HepG2 (cell line): ENCODE measurements around the gene NSMF. TPM values are rescaled to one million over a fixed set of nuclear protein-coding genes. Genes with fewer than 3 reads are reported as not detected.
A peak's percentile ranks its signal among the peaks of the same experiment; 100 is the strongest.
"Not testable (repeated sequence)": the region's sequence is repeated elsewhere in the genome, so short reads cannot be mapped to it uniquely, and the experiment has no call there.

ENCODE experiments used
- ATAC-seq: fragments of 200-7000 bp; cut with Tn5 transposase; 3 replicates; pipeline ENCODE4 v1.9.1; 2020; ENCODE audit warnings: mild to moderate bottlenecking, moderate library complexity
- BruUV-seq: library from RNA; stranded (reverse); fragments of 400-500 nt; replicated peaks from 2 replicates; lab custom pipeline; 2021; lab: Mats Ljungman, UMichigan
- CTCF ChIA-PET: fragments of 300-600 bp; formaldehyde crosslinking; extraction: SDS; loops from one replicate; lab custom pipeline; 2021; ENCODE audit warnings: low total read pairs, inconsistent platforms, low intra/inter-chr PET ratio; lab: Yijun Ruan, JAX
- POLR2A ChIA-PET: fragments of 350-600 bp; sonication (Branson Sonifier 250); formaldehyde crosslinking; loops from one replicate; lab custom pipeline; 2020; ENCODE audit warnings: antibody characterized with exemption, inconsistent platforms; lab: Yijun Ruan, JAX
- DNase-seq: peaks from one replicate; pipeline ENCODE4 v3.0.0-alpha.2; 2015; ENCODE audit warnings: low spot score
- FAIRE-seq: peaks from 3 replicates; lab custom pipeline; 2011; peaks lifted over from hg19 to GRCh38; lab: Jason Lieb, UNC
- H2AFZ ChIP-seq: one replicate; pipeline ENCODE4 v1.6.1; 2011; ENCODE audit warnings: low read length, inconsistent platforms
- H3K27ac ChIP-seq: fragments of 300-600 bp; 3 replicates; pipeline ENCODE4 v1.8.0; 2011; ENCODE audit warnings: mixed run types, mild to moderate bottlenecking, mixed read lengths, low read length, inconsistent platforms; ENCODE audit not compliant: insufficient read depth; ENCODE audit errors: extremely low read length
- H3K27me3 ChIP-seq, 2 experiments: fragments of 200-600 bp in 1 of 2; 2 replicates in 1 of 2; 3 replicates in 1 of 2; pipeline versions ENCODE4 v1.6.0 to v1.8.0; 2011; ENCODE audit warnings: low read length in 2 of 2, mild to moderate bottlenecking in 2 of 2, moderate library complexity in 2 of 2, inconsistent platforms in 1 of 2; ENCODE audit not compliant: insufficient read depth in 2 of 2, control insufficient read depth in 1 of 2
- H3K36me3 ChIP-seq, 2 experiments: fragments of 200-600 bp in 1 of 2; replicated peaks in 1 of 2; 2 replicates in 1 of 2; 3 replicates in 1 of 2; pipeline versions ENCODE4 v1.5.1 to v1.8.0; 2011; ENCODE audit warnings: low read length in 2 of 2, inconsistent platforms in 1 of 2; ENCODE audit not compliant: insufficient read depth in 2 of 2, control insufficient read depth in 1 of 2
- H3K4me1 ChIP-seq: 2 replicates; pipeline ENCODE4 v1.5.1; 2012; ENCODE audit warnings: low read length, inconsistent platforms; ENCODE audit not compliant: insufficient read depth
- H3K4me2 ChIP-seq: 2 replicates; pipeline ENCODE4 v1.6.0; 2011; ENCODE audit warnings: low read depth, low read length, inconsistent platforms
- H3K4me3 ChIP-seq, 3 experiments: fragments of 200-600 bp in 1 of 3; sonication (generic), shearing (Covaris generic) in 1 of 3; replicated peaks in 1 of 3; 2 replicates each; pipeline ENCODE4 v1.5.1; 2011 to 2016; ENCODE audit warnings: low read length in 3 of 3, inconsistent platforms in 2 of 3, low read depth in 2 of 3, mild to moderate bottlenecking in 2 of 3, control low read depth in 1 of 3, mixed read lengths in 1 of 3; ENCODE audit not compliant: insufficient read depth in 1 of 3
- H3K79me2 ChIP-seq: one replicate; pipeline ENCODE4 v1.6.1; 2011; ENCODE audit warnings: low read length, inconsistent platforms; ENCODE audit not compliant: insufficient read depth
- H3K9ac ChIP-seq: 2 replicates; pipeline ENCODE4 v1.6.0; 2011; ENCODE audit warnings: mild to moderate bottlenecking, low read depth, low read length, inconsistent platforms; ENCODE audit not compliant: insufficient read depth
- H3K9me3 ChIP-seq: 2 replicates; pipeline ENCODE4 v1.5.1; 2012; ENCODE audit warnings: mild to moderate bottlenecking, low read length
- H4K20me1 ChIP-seq: 2 replicates; pipeline ENCODE4 v1.6.0; 2011; ENCODE audit warnings: inconsistent platforms, mild to moderate bottlenecking, low read length, moderate library complexity; ENCODE audit not compliant: insufficient read depth
- HNRNPK ChIP-seq: fragments of 200-400 bp; formaldehyde crosslinking; IDR thresholded peaks from 2 replicates; pipeline ENCODE4 v1.6.1; 2018; ENCODE audit warnings: low read length, low read depth, moderate library complexity, mild to moderate bottlenecking; ENCODE audit not compliant: poor library complexity, severe bottlenecking
- NFIC ChIP-seq: IDR thresholded peaks from 2 replicates; pipeline ENCODE4 v1.6.1; 2012; ENCODE audit warnings: mild to moderate bottlenecking, low read length, inconsistent platforms
- NR2F2 ChIP-seq: IDR thresholded peaks from 2 replicates; pipeline ENCODE4 v1.6.1; 2012; ENCODE audit warnings: low read depth, inconsistent platforms, borderline replicate concordance
- TBX2 ChIP-seq: sonication (generic); formaldehyde crosslinking; IDR thresholded peaks from 2 replicates; pipeline ENCODE4 v1.5.0; 2020; ENCODE audit warnings: missing genetic modification reagents, mild to moderate bottlenecking, borderline replicate concordance
- TBX3 ChIP-seq: fragments of 450-650 bp; IDR thresholded peaks from 2 replicates; pipeline ENCODE4 v1.6.1; 2017; ENCODE audit warnings: antibody characterized with exemption, mild to moderate bottlenecking, inconsistent platforms, borderline replicate concordance
- TCF7 ChIP-seq: sonication (generic); IDR thresholded peaks from 2 replicates; pipeline ENCODE4 v1.6.1; 2016; ENCODE audit warnings: antibody characterized with exemption, low read depth
- TCF7L2 ChIP-seq: IDR thresholded peaks from 2 replicates; pipeline ENCODE4 v1.6.1; 2011; ENCODE audit warnings: mild to moderate bottlenecking, low read depth, low read length, moderate library complexity
- TOE1 ChIP-seq: sonication (generic); formaldehyde crosslinking; IDR thresholded peaks from 2 replicates; pipeline ENCODE4 v1.4.0; 2020; ENCODE audit warnings: mild to moderate bottlenecking, missing genetic modification reagents
- WIZ ChIP-seq: sonication (generic); formaldehyde crosslinking; IDR thresholded peaks from 2 replicates; pipeline ENCODE4 v1.5.1; 2020; ENCODE audit warnings: mild to moderate bottlenecking, missing genetic modification reagents
- YEATS2 ChIP-seq: sonication (generic); formaldehyde crosslinking; IDR thresholded peaks from 2 replicates; pipeline ENCODE4 v1.4.0; 2020; ENCODE audit warnings: missing genetic modification reagents, borderline replicate concordance
- ZBTB38 ChIP-seq: sonication (generic); formaldehyde crosslinking; IDR thresholded peaks from 2 replicates; pipeline ENCODE4 v1.5.1; 2020; ENCODE audit warnings: mild to moderate bottlenecking, missing genetic modification reagents
- ZNF230 ChIP-seq: sonication (generic); formaldehyde crosslinking; IDR thresholded peaks from 2 replicates; pipeline ENCODE4 v1.4.0; 2020; ENCODE audit warnings: mild to moderate bottlenecking, missing genetic modification reagents
- ZNF256 ChIP-seq: sonication (generic); formaldehyde crosslinking; conservative IDR thresholded peaks from 2 replicates; pipeline ENCODE4 v1.4.0; 2020; ENCODE audit warnings: missing genetic modification reagents
- ZNF670 ChIP-seq: sonication (generic); formaldehyde crosslinking; IDR thresholded peaks from 2 replicates; pipeline ENCODE4 v1.8.0; 2022; ENCODE audit warnings: mild to moderate bottlenecking, missing genetic modification reagents, borderline replicate concordance
- ZNF746 ChIP-seq: sonication (generic); formaldehyde crosslinking; IDR thresholded peaks from 2 replicates; pipeline ENCODE4 v1.8.0; 2022; ENCODE audit warnings: mild to moderate bottlenecking, missing genetic modification reagents
- WGBS: methylation state at CpG from one replicate; pipeline ENCODE4 v1.1.6; 2017; ENCODE audit warnings: low lambda C conversion rate; 5-methylcytosine and 5-hydroxymethylcytosine counted together
- in situ Hi-C: cut with HindIII; loops from 2 replicates; pipeline ENCODE4 v1.10.0; 2017; ENCODE audit warnings: low pct_unique_long_range_greater_than_20kb; ENCODE audit not compliant: extremely low pct_ligation_motif_present
- intact Hi-C: fragments of 100-400 bp; cut with micrococcal nuclease; formaldehyde crosslinking; loops from one replicate; pipeline ENCODE4 v1.10.0; 2022; ENCODE audit not compliant: unreplicated experiment
- polyA plus RNA-seq, 8 experiments: library from polyadenylated mRNA; depleted of rRNA in 3 of 8; stranded (reverse) in 7 of 8; unstranded in 1 of 8; fragments of >200 nt; fragmentation: Illumina TruSeq in 4 of 8; extraction: Trizol in 4 of 8; gene quantifications; 2 replicates each; pipeline versions ENCODE4 v1.2.1 to v1.2.3, GENCODE V29; 2011 to 2016; ENCODE audit warnings: low read depth in 4 of 8, missing spikeins in 1 of 8, mixed read lengths in 1 of 8; ENCODE audit not compliant: insufficient read depth in 1 of 8
- total RNA-seq, 5 experiments: library from RNA; depleted of rRNA; stranded (reverse); fragments of >200 nt; fragmentation: Illumina TruSeq; extraction: Trizol; gene quantifications; 2 replicates each; pipeline ENCODE4 v1.2.3, GENCODE V29; 2016; ENCODE audit warnings: low read depth in 1 of 5
- TF ChIP-seq, protein P1 (sequence below): sonication (generic); formaldehyde crosslinking; IDR thresholded peaks from 2 replicates; pipeline ENCODE4 v1.9.0; 2022; ENCODE audit warnings: missing genetic modification reagents, mild to moderate bottlenecking, borderline replicate concordance

The NSMF gene
- total and polyA plus RNA-seq, 2 of the 13 experiments (the other 11 are each of a cell fraction or from before 2014, with no cell fraction given): 44.3 to 183 TPM

DNA sequence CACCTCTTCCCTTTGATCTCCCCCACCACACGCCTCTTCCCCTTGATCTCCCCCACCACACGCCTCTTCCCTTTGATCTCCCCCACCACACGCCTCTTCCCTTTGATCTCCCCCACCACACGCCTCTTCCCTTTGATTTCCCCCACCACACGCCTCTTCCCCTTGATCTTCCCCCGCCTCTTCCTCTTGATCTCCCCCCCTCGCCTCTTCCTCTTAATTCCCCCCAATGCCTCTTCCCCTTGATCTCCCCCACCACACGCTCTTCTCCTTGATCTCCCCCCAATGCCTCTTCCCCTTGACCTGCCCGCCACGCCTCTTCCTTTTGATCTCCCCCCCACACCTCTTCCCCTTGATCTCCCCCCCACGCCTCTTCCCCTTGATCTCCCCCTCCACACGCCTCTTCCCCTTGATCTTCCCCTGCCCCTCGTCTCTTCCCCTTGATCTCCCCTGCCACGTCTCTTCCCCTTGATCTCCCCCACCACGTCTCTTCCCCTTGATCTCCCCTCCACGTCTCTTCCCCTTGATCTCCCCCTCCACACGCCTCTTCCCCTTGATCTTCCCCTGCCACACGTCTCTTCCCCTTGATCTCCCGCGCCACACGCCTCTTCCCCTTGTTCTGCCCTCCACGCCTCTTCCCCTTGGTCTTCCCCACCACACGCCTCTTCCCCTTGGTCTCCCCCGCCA is 8.5 kb downstream of the NSMF start:
- H2AFZ ChIP-seq, FAIRE-seq, H3K4me2 ChIP-seq, H3K9ac ChIP-seq, CTCF ChIA-PET, DNase-seq, H3K27ac ChIP-seq, H3K27me3 ChIP-seq, H3K4me3 ChIP-seq, in situ Hi-C loops, intact Hi-C loops, H4K20me1 ChIP-seq, H3K79me2 ChIP-seq, H3K9me3 ChIP-seq, BruUV-seq, ATAC-seq: not testable (repeated sequence)
- TF ChIP-seq TCF7: peak; percentile 91
- TF ChIP-seq TCF7L2: peak; percentile 72; the same call in 1 of the 2 replicates
- TF ChIP-seq NR2F2: peak; percentile 25; the same call in 1 of the 2 replicates
- TF ChIP-seq ZNF746 (CRISPR knock-in tag): peak; percentile 69; the same call in 1 of the 2 replicates
- H3K36me3 ChIP-seq: peaks cover 8 to 32% of the 10 kb centered on the region in 2 experiments
- 90% methylated on average over 24 of the region's 24 CpGs for WGBS
- peaks cover 45% of the 10 kb centered on the region for H3K4me1 ChIP-seq
- POLR2A ChIA-PET: interaction anchor here (1.8 kb wide), 1 partner anchor 9 kb away, joined by 4 read pairs; the partner anchor contains the start of gene NSMF

DNA sequence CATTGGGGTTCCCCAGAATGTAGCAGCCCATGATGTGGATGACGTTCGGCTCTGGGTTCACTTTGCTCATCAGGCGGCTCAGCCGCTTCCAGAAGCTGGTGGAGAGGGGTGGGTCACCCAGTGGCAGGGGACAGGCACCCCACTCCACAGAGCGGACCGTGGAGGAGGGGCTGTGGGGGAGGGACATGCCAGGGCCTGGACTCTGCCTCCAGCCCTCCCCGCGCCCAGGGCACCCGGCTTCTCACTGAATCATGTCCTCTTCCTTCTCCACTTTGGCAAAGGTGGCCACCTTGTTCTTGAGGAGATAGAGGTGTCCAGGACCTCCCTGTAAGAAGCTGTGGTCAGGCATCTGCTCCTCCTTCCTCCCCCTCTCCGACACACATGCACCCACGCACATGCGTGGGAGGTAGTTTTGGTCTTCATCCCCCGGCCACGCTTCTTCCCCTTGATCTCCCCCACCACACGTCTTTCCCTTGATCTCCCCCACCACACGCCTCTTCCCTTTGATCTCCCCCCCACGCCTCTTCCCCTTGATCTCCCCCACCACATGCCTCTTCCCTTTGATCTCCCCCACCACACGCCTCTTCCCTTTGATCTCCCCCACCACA is 9.1 kb downstream of the NSMF start:
- in situ Hi-C loops: no loop called here
- DNase-seq (no peak), FAIRE-seq (no peak), ATAC-seq (no peak)
- Histone ChIP-seq H3K4me3 (no peak overlapping the region), H3K79me2 (peaks cover 2% of the 10 kb centered on the region), H3K27me3 (no peaks in the 10 kb centered on the region), H3K9me3 (no peaks in the 10 kb centered on the region), H3K27ac (peak overlapping the region; percentile 46), H2AFZ (no peak overlapping the region), H3K9ac (no peak overlapping the region), H3K36me3 (peaks cover 8 to 29% of the 10 kb centered on the region in 2 experiments), H4K20me1 (peaks cover 7% of the 10 kb centered on the region; the same call in 1 of the 2 replicates), H3K4me1 (peaks cover 45% of the 10 kb centered on the region), H3K4me2 (no peak overlapping the region)
- CTCF ChIA-PET: no interaction called here
- BruUV-seq: no TSS peak
- POLR2A ChIA-PET: interaction anchor here (0.6 to 1.8 kb wide), 3 partner anchors 9 to 198 kb away, joined by 3 to 5 read pairs (median 4); partner anchors contain the start of genes EXD3, NOXA1 and NSMF
- WGBS: 90% methylated on average over 18 of the region's 18 CpGs
- intact Hi-C loops: loop anchor here (5.0 kb wide), 1 partner anchor 163 kb away; no protein-coding TSS in a partner anchor
- TF ChIP-seq ZNF670 (CRISPR knock-in tag) (no peak), HNRNPK (peak; percentile 15), WIZ (CRISPR knock-in tag) (no peak), TCF7 (no peak), ZNF746 (CRISPR knock-in tag) (peak; percentile 95), NFIC (no peak), YEATS2 (no peak), TOE1 (CRISPR knock-in tag) (no peak), TBX3 (no peak), ZBTB38 (CRISPR knock-in tag) (peak; percentile 30; the same call in 1 of the 2 replicates), ZNF256 (CRISPR knock-in tag) (no peak), TBX2 (peak; percentile 24; the same call in 1 of the 2 replicates), ZNF230 (CRISPR knock-in tag) (no peak)
- TF ChIP-seq, protein P1, sequence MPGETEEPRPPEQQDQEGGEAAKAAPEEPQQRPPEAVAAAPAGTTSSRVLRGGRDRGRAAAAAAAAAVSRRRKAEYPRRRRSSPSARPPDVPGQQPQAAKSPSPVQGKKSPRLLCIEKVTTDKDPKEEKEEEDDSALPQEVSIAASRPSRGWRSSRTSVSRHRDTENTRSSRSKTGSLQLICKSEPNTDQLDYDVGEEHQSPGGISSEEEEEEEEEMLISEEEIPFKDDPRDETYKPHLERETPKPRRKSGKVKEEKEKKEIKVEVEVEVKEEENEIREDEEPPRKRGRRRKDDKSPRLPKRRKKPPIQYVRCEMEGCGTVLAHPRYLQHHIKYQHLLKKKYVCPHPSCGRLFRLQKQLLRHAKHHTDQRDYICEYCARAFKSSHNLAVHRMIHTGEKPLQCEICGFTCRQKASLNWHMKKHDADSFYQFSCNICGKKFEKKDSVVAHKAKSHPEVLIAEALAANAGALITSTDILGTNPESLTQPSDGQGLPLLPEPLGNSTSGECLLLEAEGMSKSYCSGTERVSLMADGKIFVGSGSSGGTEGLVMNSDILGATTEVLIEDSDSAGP (CRISPR knock-in tag): no peak
